Subcutaneous abdominal adipose tissue (tissue), 5 donors: Measurements from ENCODE around the gene CRIP3.

Experiments
- H3K27ac ChIP-seq: one replicate; pipeline ENCODE4 v1.7.0; 2013; ENCODE audit warnings: low read depth, mild to moderate bottlenecking, inconsistent platforms, low read length, moderate library complexity
- H3K27me3 ChIP-seq, 5 donors: one replicate each; pipeline ENCODE4 v1.7.0; 2013; ENCODE audit warnings: low read length in 5 of 5, inconsistent platforms in 1 of 5; ENCODE audit not compliant: control insufficient read depth in 5 of 5, insufficient read depth in 4 of 5
- H3K36me3 ChIP-seq, 5 donors: one replicate each; pipeline ENCODE4 v1.7.0; 2013; ENCODE audit warnings: low read length in 5 of 5; ENCODE audit not compliant: control insufficient read depth in 5 of 5, insufficient read depth in 5 of 5
- H3K4me1 ChIP-seq, 5 donors: one replicate each; pipeline ENCODE4 v1.7.0; 2013; ENCODE audit warnings: low read length in 5 of 5, mild to moderate bottlenecking in 3 of 5, moderate library complexity in 1 of 5; ENCODE audit not compliant: control insufficient read depth in 5 of 5, insufficient read depth in 5 of 5
- H3K4me3 ChIP-seq, 5 donors: one replicate each; pipeline ENCODE4 v1.7.0; 2013; ENCODE audit warnings: low read length in 5 of 5, low read depth in 1 of 5
- H3K9ac ChIP-seq, 5 donors: one replicate each; pipeline ENCODE4 v1.7.0; 2013; ENCODE audit warnings: low read length in 5 of 5, mild to moderate bottlenecking in 4 of 5, moderate library complexity in 3 of 5
- H3K9me3 ChIP-seq, 5 donors: one replicate each; pipeline ENCODE4 v1.7.0; 2013; ENCODE audit warnings: low read length in 5 of 5; ENCODE audit not compliant: control insufficient read depth in 5 of 5
- donor health status: healthy.
- donor health status: healthy.
- donor health status: healthy.
- donor health status: healthy.
- donor health status: healthy.

CRIP3 gene

GRCh38 chr6:43284991-43285781 lies 23.4 kb downstream of the CRIP3 start:
- H3K4me3 ChIP-seq: no peak overlapping the region

GRCh38 chr6:43283905-43284304 lies 24.7 kb downstream of the CRIP3 start:
- H3K9ac ChIP-seq: no peak overlapping the region
- no peaks in the 10 kb centered on the region for H3K9me3 ChIP-seq
- no peaks in the 10 kb centered on the region for H3K36me3 ChIP-seq
- no peak overlapping the region for H3K27ac ChIP-seq
- H3K4me3 ChIP-seq: no peak overlapping the region
- H3K4me1 ChIP-seq: no peaks in the 10 kb centered on the region
- H3K27me3 ChIP-seq: peaks cover 7 to 44% (median 24%) of the 10 kb centered on the region in 5 donors

More at GRCh38 chr6:43284991-43285781, 23.4 kb downstream of the CRIP3 start:
- Histone ChIP-seq H3K27me3 (peaks cover 7 to 44% (median 23%) of the 10 kb centered on the region in 5 donors), H3K4me1 (no peaks in the 10 kb centered on the region), H3K27ac (no peak overlapping the region), H3K9ac (no peak overlapping the region), H3K9me3 (no peaks in the 10 kb centered on the region), H3K36me3 (no peaks in the 10 kb centered on the region)

- Histone ChIP-seq H3K4me3 (no peak overlapping the region), H3K27me3 (peaks cover 7 to 44% (median 26%) of the 10 kb centered on the region in 5 donors), H3K9ac (no peak overlapping the region), H3K27ac (no peak overlapping the region), H3K36me3 (no peaks in the 10 kb centered on the region), H3K4me1 (no peaks in the 10 kb centered on the region), H3K9me3 (no peaks in the 10 kb centered on the region)
Observed at GRCh38 chr6:43283514-43283901, 25.1 kb downstream of the CRIP3 start.

- Histone ChIP-seq H3K4me1 (no peaks in the 10 kb centered on the region), H3K9ac (no peak overlapping the region), H3K27me3 (peaks cover 7 to 44% (median 26%) of the 10 kb centered on the region in 5 donors)
Observed at GRCh38 chr6:43282636-43283513, 25.8 kb downstream of the CRIP3 start.

GRCh38 chr6:43282060-43282459 lies 26.6 kb downstream of the CRIP3 start:
- peaks cover 7 to 48% (median 26%) of the 10 kb centered on the region in 5 donors for H3K27me3 ChIP-seq
- H3K27ac ChIP-seq: no peak overlapping the region
- no peak overlapping the region for H3K9ac ChIP-seq
- no peak overlapping the region for H3K4me3 ChIP-seq
- H3K9me3 ChIP-seq: no peaks in the 10 kb centered on the region
- H3K4me1 ChIP-seq: no peaks in the 10 kb centered on the region
- no peaks in the 10 kb centered on the region for H3K36me3 ChIP-seq

More at GRCh38 chr6:43282636-43283513, 25.8 kb downstream of the CRIP3 start:
- no peak overlapping the region for H3K4me3 ChIP-seq
- H3K27ac ChIP-seq: no peak overlapping the region
- no peaks in the 10 kb centered on the region for H3K9me3 ChIP-seq
- H3K36me3 ChIP-seq: no peaks in the 10 kb centered on the region

- no peak overlapping the region for H3K27ac ChIP-seq
- peaks cover 0 to 12% (median 8%) of the 10 kb centered on the region in 5 donors for H3K4me1 ChIP-seq
- no peak overlapping the region for H3K4me3 ChIP-seq
- no peak overlapping the region for H3K9ac ChIP-seq
- H3K27me3 ChIP-seq: peaks cover 0 to 44% (median 28%) of the 10 kb centered on the region in 5 donors
- H3K9me3 ChIP-seq: no peaks in the 10 kb centered on the region
- no peaks in the 10 kb centered on the region for H3K36me3 ChIP-seq
Observed at GRCh38 chr6:43280234-43280633, 28.4 kb downstream of the CRIP3 start.

- Histone ChIP-seq H3K27ac (no peak overlapping the region), H3K27me3 (peaks cover 9 to 46% (median 33%) of the 10 kb centered on the region in 5 donors), H3K9ac (no peak overlapping the region), H3K9me3 (no peaks in the 10 kb centered on the region), H3K4me1 (peaks cover 0 to 17% (median 11%) of the 10 kb centered on the region in 5 donors), H3K4me3 (no peak overlapping the region), H3K36me3 (no peaks in the 10 kb centered on the region)
Observed at GRCh38 chr6:43278524-43279078, 30.0 kb downstream of the CRIP3 start.

- no peaks in the 10 kb centered on the region for H3K9me3 ChIP-seq
- no peak overlapping the region for H3K27ac ChIP-seq
- H3K9ac ChIP-seq: no peak overlapping the region
- peaks cover 0 to 17% (median 11%) of the 10 kb centered on the region in 5 donors for H3K4me1 ChIP-seq
- H3K4me3 ChIP-seq: no peak overlapping the region
- peaks cover 9 to 39% (median 33%) of the 10 kb centered on the region in 5 donors for H3K27me3 ChIP-seq
- H3K36me3 ChIP-seq: no peaks in the 10 kb centered on the region
Observed at GRCh38 chr6:43277643-43278523, 30.7 kb downstream of the CRIP3 start.

GRCh38 chr6:43277306-43277642 lies 31.4 kb downstream of the CRIP3 start:
- Histone ChIP-seq H3K4me3 (no peak overlapping the region), H3K9me3 (no peaks in the 10 kb centered on the region), H3K36me3 (no peaks in the 10 kb centered on the region), H3K9ac (no peak overlapping the region), H3K4me1 (peaks cover 0 to 17% (median 11%) of the 10 kb centered on the region in 5 donors), H3K27ac (no peak overlapping the region), H3K27me3 (peaks cover 9 to 38% (median 31%) of the 10 kb centered on the region in 5 donors)
